Muscle layer of colon (tissue), 2 donors: ENCODE results near the gene TMBIM6.

Experiments used
- H3K27ac ChIP-seq: one replicate; pipeline ENCODE4 v1.7.0; 2013; ENCODE audit warnings: low read depth, mild to moderate bottlenecking, low read length, moderate library complexity
- H3K27me3 ChIP-seq, 2 donors: one replicate each; pipeline ENCODE4 v1.7.0; 2013; ENCODE audit warnings: low read length in 2 of 2, mild to moderate bottlenecking in 2 of 2; ENCODE audit not compliant: insufficient read depth in 2 of 2, control insufficient read depth in 1 of 2
- H3K36me3 ChIP-seq: one replicate; pipeline ENCODE4 v1.7.0; 2013; ENCODE audit warnings: mild to moderate bottlenecking, low read length; ENCODE audit not compliant: insufficient read depth
- H3K4me1 ChIP-seq: one replicate; pipeline ENCODE4 v1.7.0; 2013; ENCODE audit warnings: mild to moderate bottlenecking, low read length; ENCODE audit not compliant: insufficient read depth
- H3K4me3 ChIP-seq, 2 donors: one replicate each; pipeline ENCODE4 v1.7.0; 2013; ENCODE audit warnings: low read length in 2 of 2, low read depth in 1 of 2, mild to moderate bottlenecking in 1 of 2, moderate library complexity in 1 of 2
- H3K9ac ChIP-seq: one replicate; pipeline ENCODE4 v1.7.0; 2013; ENCODE audit warnings: low read length
- H3K9me3 ChIP-seq: one replicate; pipeline ENCODE4 v1.7.0; 2013; ENCODE audit warnings: mild to moderate bottlenecking, low read length
- donor health status: abdominal sarcoma.
- donor health status: Adenocarcinoma of cecum.

Gene TMBIM6

DNA sequence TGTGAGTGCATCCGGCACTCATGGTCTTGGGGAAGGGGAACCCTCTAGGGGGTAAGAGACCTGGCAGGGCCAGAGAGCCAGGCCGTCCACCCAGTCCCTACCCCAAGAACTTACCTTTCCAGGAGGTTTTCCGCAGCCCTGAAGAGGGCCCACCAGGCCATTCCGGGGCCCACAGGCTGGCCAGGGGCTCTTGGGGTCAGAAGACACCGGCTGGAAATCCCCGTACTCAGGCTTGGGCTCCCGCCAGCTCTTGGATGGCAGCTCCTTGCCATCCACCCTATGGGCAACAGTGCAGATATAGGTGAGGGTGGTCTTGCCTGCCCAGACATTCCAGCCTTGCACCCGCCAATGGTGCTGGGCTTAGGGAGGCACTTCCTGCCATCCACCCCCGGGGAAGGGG, 52.3 kb downstream of the TMBIM6 start:
- peaks cover 22% of the 10 kb centered on the region for H3K36me3 ChIP-seq
- H3K27ac ChIP-seq: no peak overlapping the region
- no peak overlapping the region for H3K4me3 ChIP-seq
- H3K9ac ChIP-seq: no peak overlapping the region
- no peaks in the 10 kb centered on the region for H3K9me3 ChIP-seq
- no peaks in the 10 kb centered on the region for H3K4me1 ChIP-seq
- no peaks in the 10 kb centered on the region for H3K27me3 ChIP-seq

- no peak overlapping the region for H3K4me3 ChIP-seq
- H3K4me1 ChIP-seq: no peaks in the 10 kb centered on the region
- peaks cover 23% of the 10 kb centered on the region for H3K36me3 ChIP-seq
- H3K9ac ChIP-seq: no peak overlapping the region
- H3K27me3 ChIP-seq: no peaks in the 10 kb centered on the region
- H3K27ac ChIP-seq: no peak overlapping the region
- H3K9me3 ChIP-seq: no peaks in the 10 kb centered on the region
Measured at GRCh38 chr12:49794021-49794420, 52.7 kb downstream of the TMBIM6 start.

DNA sequence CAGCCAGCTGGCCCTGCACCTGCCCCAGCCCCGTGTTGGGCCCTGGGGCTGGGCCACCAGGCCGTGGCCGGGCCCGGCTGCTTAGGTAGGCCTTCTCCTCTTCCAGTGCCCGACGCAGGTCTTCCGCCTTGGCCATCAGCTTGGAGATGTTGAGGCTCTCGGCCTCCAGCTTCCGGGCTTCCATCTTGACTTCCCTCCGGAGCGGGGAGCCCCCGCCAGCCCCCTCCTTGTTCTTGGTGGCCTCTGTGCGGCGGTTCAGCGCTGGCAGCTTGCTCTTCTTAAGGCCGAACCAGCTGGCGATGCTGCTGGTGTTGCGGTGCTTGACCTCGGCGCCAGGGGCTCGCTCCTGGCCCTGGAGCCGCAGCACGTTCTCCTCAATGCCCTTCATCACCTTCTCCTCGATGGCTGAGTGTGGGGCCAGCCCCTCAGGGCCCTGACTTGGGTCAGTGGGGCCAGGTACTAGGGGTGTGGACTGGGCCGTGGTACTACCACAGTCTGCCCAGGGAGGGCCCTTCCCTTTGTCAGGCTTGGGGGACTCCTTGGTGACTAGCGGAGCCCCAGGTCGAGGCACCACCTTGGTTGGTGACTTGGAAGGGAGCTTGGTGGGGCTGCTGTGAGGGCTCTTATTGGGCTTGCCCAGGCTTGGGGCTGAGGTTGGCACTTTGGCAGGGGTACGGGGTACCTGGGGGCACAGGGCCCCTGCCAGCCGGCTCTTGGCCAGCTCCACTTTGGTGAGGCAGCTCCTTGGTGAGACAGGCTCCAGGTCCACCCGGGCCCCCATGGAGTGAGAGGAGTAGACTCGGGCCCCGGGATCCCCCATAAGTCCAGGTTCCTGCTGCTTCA, 53.7 kb downstream of the TMBIM6 start:
- Histone ChIP-seq H3K27me3 (no peaks in the 10 kb centered on the region), H3K4me1 (no peaks in the 10 kb centered on the region), H3K9ac (no peak overlapping the region), H3K36me3 (peaks cover 23% of the 10 kb centered on the region), H3K27ac (no peak overlapping the region), H3K4me3 (no peak overlapping the region), H3K9me3 (no peaks in the 10 kb centered on the region)

GRCh38 chr12:49795654-49796105, 54.3 kb downstream of the TMBIM6 start:
- no peaks in the 10 kb centered on the region for H3K27me3 ChIP-seq
- no peak overlapping the region for H3K9ac ChIP-seq
- peaks cover 30% of the 10 kb centered on the region for H3K36me3 ChIP-seq
- no peaks in the 10 kb centered on the region for H3K4me1 ChIP-seq
- no peak overlapping the region for H3K4me3 ChIP-seq
- no peak overlapping the region for H3K27ac ChIP-seq
- no peaks in the 10 kb centered on the region for H3K9me3 ChIP-seq

- Histone ChIP-seq H3K27ac (no peak overlapping the region), H3K9me3 (no peaks in the 10 kb centered on the region), H3K4me3 (no peak overlapping the region), H3K27me3 (no peaks in the 10 kb centered on the region), H3K9ac (no peak overlapping the region), H3K4me1 (no peaks in the 10 kb centered on the region), H3K36me3 (peaks cover 33% of the 10 kb centered on the region)
Measured at GRCh38 chr12:49796155-49796554, 54.8 kb downstream of the TMBIM6 start.

DNA sequence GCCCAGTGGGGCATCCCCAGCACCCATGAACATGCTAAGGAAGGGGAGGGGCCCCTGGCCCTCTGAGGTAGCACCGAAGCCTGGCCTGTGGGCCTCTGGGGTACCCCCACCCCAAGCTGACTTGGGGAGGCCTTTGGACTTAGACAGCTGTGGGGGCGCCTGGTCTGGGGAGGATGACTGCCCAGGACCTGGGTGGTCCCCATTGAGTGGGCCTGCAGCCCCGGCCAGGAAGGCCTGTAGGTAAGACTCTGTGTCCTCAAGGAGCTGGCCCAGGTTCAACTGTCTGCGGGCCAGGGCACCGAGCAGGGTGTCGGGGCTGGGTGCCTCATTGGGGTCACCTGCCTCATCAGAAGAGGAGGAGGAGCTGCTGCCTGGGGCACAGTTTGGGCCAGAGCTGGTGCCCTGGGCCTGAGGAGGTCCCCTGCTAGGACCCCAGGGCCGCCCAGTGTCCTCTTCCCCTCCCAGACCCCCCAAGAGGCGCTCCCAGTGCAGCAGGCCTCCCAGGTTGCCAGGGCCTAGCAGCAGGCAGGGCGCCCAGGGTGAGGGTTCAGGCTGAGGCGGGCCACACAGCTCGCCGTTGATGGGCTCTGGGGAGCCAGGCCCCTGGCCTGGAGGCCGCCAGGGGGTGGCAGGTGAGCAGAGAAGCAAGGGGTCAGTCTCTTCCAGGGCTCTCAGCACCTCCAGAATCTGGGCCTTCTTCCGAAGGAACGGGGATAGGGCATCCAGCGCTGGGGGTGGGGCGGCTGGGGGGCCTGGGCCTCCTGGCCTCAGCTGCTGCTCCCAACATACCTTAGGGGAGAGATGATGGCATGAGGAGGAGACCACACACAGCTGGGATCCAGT, 55.5 kb downstream of the TMBIM6 start:
- Histone ChIP-seq H3K27me3 (no peaks in the 10 kb centered on the region), H3K36me3 (peaks cover 40% of the 10 kb centered on the region), H3K4me1 (no peaks in the 10 kb centered on the region), H3K4me3 (no peak overlapping the region), H3K9me3 (no peaks in the 10 kb centered on the region), H3K27ac (no peak overlapping the region), H3K9ac (no peak overlapping the region)

- peaks cover 36% of the 10 kb centered on the region for H3K36me3 ChIP-seq
- H3K27me3 ChIP-seq: no peaks in the 10 kb centered on the region
- no peak overlapping the region for H3K4me3 ChIP-seq
- no peak overlapping the region for H3K27ac ChIP-seq
- H3K4me1 ChIP-seq: no peaks in the 10 kb centered on the region
- no peaks in the 10 kb centered on the region for H3K9me3 ChIP-seq
- no peak overlapping the region for H3K9ac ChIP-seq
Measured at GRCh38 chr12:49797449-49797776, 56.1 kb downstream of the TMBIM6 start.

GRCh38 chr12:49798248-49798647, 56.9 kb downstream of the TMBIM6 start:
- Histone ChIP-seq H3K36me3 (peaks cover 44% of the 10 kb centered on the region), H3K4me3 (no peak overlapping the region), H3K9ac (no peak overlapping the region), H3K27ac (no peak overlapping the region), H3K9me3 (no peaks in the 10 kb centered on the region), H3K4me1 (no peaks in the 10 kb centered on the region), H3K27me3 (no peaks in the 10 kb centered on the region)

DNA sequence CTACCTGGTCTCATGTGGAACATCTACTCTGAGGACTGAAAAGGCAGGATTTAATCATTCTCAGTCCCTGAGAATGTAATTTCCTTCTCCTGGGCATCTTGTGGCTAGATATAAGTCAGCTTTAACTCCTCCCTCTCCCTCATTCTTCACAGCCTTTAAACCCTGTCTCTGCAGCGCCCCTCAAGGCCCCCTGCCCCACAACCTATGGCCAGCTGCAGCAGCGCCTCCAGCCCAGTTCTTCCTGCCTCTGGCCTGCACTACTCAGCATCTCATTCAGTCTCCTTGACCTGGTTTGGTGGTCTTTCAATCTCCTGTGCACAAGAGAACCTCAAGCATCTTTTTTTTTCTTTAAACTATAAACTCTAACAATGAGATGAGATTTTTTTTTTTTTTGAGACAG, 57.6 kb downstream of the TMBIM6 start:
- H3K9ac ChIP-seq: no peak overlapping the region
- H3K4me1 ChIP-seq: no peaks in the 10 kb centered on the region
- H3K27ac ChIP-seq: no peak overlapping the region
- H3K27me3 ChIP-seq: no peaks in the 10 kb centered on the region
- no peaks in the 10 kb centered on the region for H3K9me3 ChIP-seq
- H3K36me3 ChIP-seq: peaks cover 51% of the 10 kb centered on the region
- H3K4me3 ChIP-seq: no peak overlapping the region

DNA sequence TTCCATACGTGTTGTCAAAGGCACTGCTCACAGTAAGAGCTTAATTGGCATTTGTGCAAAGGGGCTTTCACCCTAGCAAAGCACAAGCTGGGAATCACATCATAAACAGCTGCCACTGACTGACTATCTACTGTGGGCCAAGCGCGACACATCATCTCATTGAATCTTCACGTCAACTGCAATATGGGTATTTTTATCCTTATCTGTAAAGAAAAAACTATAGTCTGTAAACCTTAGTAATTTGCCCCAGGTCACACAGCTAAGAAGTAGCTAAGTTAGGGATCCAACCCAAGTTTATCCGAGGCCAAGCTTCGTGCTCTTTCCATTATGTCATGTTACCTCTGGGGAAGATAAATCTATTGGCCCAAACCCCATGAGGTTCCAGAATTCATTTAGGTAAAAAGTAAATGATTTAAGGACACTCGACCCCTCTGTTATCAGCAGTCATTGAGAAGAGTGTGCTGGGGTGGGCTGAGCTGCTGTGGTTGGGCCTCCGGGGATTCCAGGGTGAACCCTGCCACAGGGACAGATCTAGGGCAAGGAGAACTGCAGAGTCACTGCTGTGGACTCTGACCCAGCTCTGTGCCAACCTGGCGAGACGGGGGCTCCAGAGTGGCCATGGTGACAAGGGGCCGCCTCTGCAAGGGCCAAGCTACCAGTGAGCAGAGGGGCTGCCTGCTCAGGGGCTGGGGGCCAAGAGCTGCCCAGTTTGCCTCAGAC, 59.2 kb downstream of the TMBIM6 start:
- no peak overlapping the region for H3K4me3 ChIP-seq
- no peaks in the 10 kb centered on the region for H3K27me3 ChIP-seq
- no peak overlapping the region for H3K9ac ChIP-seq
- peaks cover 68% of the 10 kb centered on the region for H3K36me3 ChIP-seq
- H3K4me1 ChIP-seq: no peaks in the 10 kb centered on the region
- H3K9me3 ChIP-seq: no peaks in the 10 kb centered on the region
- no peak overlapping the region for H3K27ac ChIP-seq
